Kidney epithelial cell (primary cell): ENCODE data around the gene NDUFAF7. TPM values are rescaled to one million over a fixed set of nuclear protein-coding genes. Genes with fewer than 3 reads are reported as not detected.
"Not testable (repeated sequence)": the region's sequence is repeated elsewhere in the genome, so short reads cannot be mapped to it uniquely, and the experiment has no call there.

Experiments
- DNase-seq: peaks from one replicate; pipeline ENCODE4 v3.0.0-alpha.2; 2010; ENCODE audit warnings: low read depth
- H3K27me3 ChIP-seq: 2 replicates; pipeline ENCODE4 v1.6.0; 2011; ENCODE audit warnings: low read length; ENCODE audit not compliant: control insufficient read depth, insufficient read depth
- H3K36me3 ChIP-seq: 2 replicates; pipeline ENCODE4 v1.5.1; 2011; ENCODE audit warnings: low read length; ENCODE audit not compliant: control insufficient read depth, insufficient read depth
- H3K4me3 ChIP-seq: 2 replicates; pipeline ENCODE4 v1.5.1; 2011; ENCODE audit warnings: low read depth, mild to moderate bottlenecking, control low read depth, low read length
- CTCF ChIP-seq: IDR thresholded peaks from 2 replicates; pipeline ENCODE4 v1.5.1; 2011; ENCODE audit warnings: mild to moderate bottlenecking, moderate library complexity, low read length, control low read depth, inconsistent platforms; ENCODE audit not compliant: insufficient read depth, poor library complexity, severe bottlenecking
- total RNA-seq: library from RNA; depleted of rRNA; stranded (reverse); fragments of >200 nt; gene quantifications from 2 replicates; pipeline ENCODE4 v1.2.3, GENCODE V29; 2015

The NDUFAF7 gene
- total RNA-seq, 1 donor from 2014 or later = 13.5 TPM

- TF ChIP-seq CTCF = no peak
- H3K36me3 ChIP-seq = no peaks in the 10 kb centered on the region
Measured at GRCh38 chr2:37211939-37212338, 19.5 kb upstream of the NDUFAF7 start.

GRCh38 chr2:37215250-37215649 is 16.2 kb upstream of the NDUFAF7 start:
- no peaks in the 10 kb centered on the region for H3K27me3 ChIP-seq
- H3K4me3 ChIP-seq = no peak overlapping the region
- H3K36me3 ChIP-seq = no peaks in the 10 kb centered on the region
- no peak for TF ChIP-seq CTCF
- no peak for DNase-seq

More at GRCh38 chr2:37211939-37212338, 19.5 kb upstream of the NDUFAF7 start:
- H3K27me3 ChIP-seq = no peaks in the 10 kb centered on the region
- no peak for DNase-seq
- H3K4me3 ChIP-seq = no peak overlapping the region

GRCh38 chr2:37219046-37219445 is 12.4 kb upstream of the NDUFAF7 start:
- TF ChIP-seq CTCF = no peak
- DNase-seq = no peak
- H3K27me3 ChIP-seq = no peaks in the 10 kb centered on the region
- no peak overlapping the region for H3K4me3 ChIP-seq
- H3K36me3 ChIP-seq = no peaks in the 10 kb centered on the region

- no peak overlapping the region for H3K4me3 ChIP-seq
- no peaks in the 10 kb centered on the region for H3K27me3 ChIP-seq
- no peak for DNase-seq
- TF ChIP-seq CTCF = no peak
- no peaks in the 10 kb centered on the region for H3K36me3 ChIP-seq
Measured at GRCh38 chr2:37223131-37223530, 8.3 kb upstream of the NDUFAF7 start.

- H3K27me3 ChIP-seq = no peaks in the 10 kb centered on the region
- DNase-seq = no peak
- H3K4me3 ChIP-seq = no peak overlapping the region
- no peak for TF ChIP-seq CTCF
- H3K36me3 ChIP-seq = no peaks in the 10 kb centered on the region
Measured at GRCh38 chr2:37224063-37224462, 7.4 kb upstream of the NDUFAF7 start.

GRCh38 chr2:37225129-37225528 is 6.3 kb upstream of the NDUFAF7 start:
- H3K27me3 ChIP-seq, H3K4me3 ChIP-seq, H3K36me3 ChIP-seq, DNase-seq: not testable (repeated sequence)
